Measurements from ENCODE around the gene RRH. TPM values are rescaled to one million over a fixed set of nuclear protein-coding genes. Genes with fewer than 3 reads are reported as not detected.

The RRH gene
- total RNA-seq: not detected in 2 replicates

GRCh38 chr4:109827672-109828071 lies at the start of gene RRH:
Gene RRH (plus strand): TSS chr4:109827972. CDS start chr4:109828028, 56 bp downstream.

GRCh38 chr4:109801895-109802319 lies 25.9 kb upstream of the RRH start, which contains the start of gene CFI:
Gene CFI (minus strand): TSS chr4:109801999. CDS start chr4:109801971, 28 bp downstream.

GRCh38 chr4:109815151-109816081 lies 12.4 kb upstream of the RRH start, which contains the start of gene GAR1:
Gene GAR1 (plus strand): TSS chr4:109815762. CDS start chr4:109816165, 403 bp downstream.

GRCh38 chr4:109847896-109848442 lies 20.2 kb downstream of the RRH start, which contains the start of gene LRIT3:
Gene LRIT3 (plus strand): TSS chr4:109848107. CDS start chr4:109848202, 95 bp downstream.

Other genes with a start within 250 kb of the RRH start
- gene CASP6, start 124.5 kb upstream of the RRH start, total RNA-seq: 36.6 and 44.4 TPM in 2 replicates
- 7.7 and 8.8 TPM in 2 replicates for gene PLA2G12A, start 97.9 kb upstream of the RRH start, total RNA-seq
- gene CFI, start 26.0 kb upstream of the RRH start, total RNA-seq: 47.0 and 48.1 TPM in 2 replicates
- gene GAR1, start 12.2 kb upstream of the RRH start, total RNA-seq: 4.6 and 7.9 TPM in 2 replicates
- gene LRIT3, start 20.1 kb downstream of the RRH start, total RNA-seq: under 0.01 and 0.19 TPM in 2 replicates
- under 0.01 and 0.38 TPM in 2 replicates for gene EGF, start 84.9 kb downstream of the RRH start, total RNA-seq